B cell (primary cell): Measurements from ENCODE around the gene ANKS1A. TPM values are rescaled to one million over a fixed set of nuclear protein-coding genes. Genes with fewer than 3 reads are reported as not detected.

Source experiments
- ATAC-seq: fragments of 200-7000 bp; cut with Tn5 transposase; one replicate; pipeline ENCODE4 v1.10.0; 2021; ENCODE audit warnings: low read depth, mild to moderate bottlenecking, moderate number of reproducible peaks, moderate library complexity
- CTCF ChIA-PET: fragments of 350-600 bp; sonication (Branson Sonifier 250); formaldehyde crosslinking; loops from one replicate; lab custom pipeline; 2021; ENCODE audit warnings: antibody characterized with exemption, inconsistent platforms; lab: Charles Lee
- POLR2A ChIA-PET: fragments of 350-600 bp; sonication (Branson Sonifier 250); formaldehyde crosslinking; loops from one replicate; lab custom pipeline; 2021; ENCODE audit warnings: antibody characterized with exemption; lab: Charles Lee
- DNase-seq: peaks from one replicate; pipeline ENCODE4 v3.0.0; 2013
- H2AFZ ChIP-seq: 2 replicates; pipeline ENCODE4 v1.6.1; 2012; ENCODE audit warnings: mild to moderate bottlenecking, low read depth, low read length; ENCODE audit not compliant: insufficient read depth, poor library complexity, severe bottlenecking
- H3K27ac ChIP-seq, 2 donors: 1 replicate in 1 of 2; 2 replicates in 1 of 2; pipeline ENCODE4 v1.5.1; 2012 to 2013; ENCODE audit warnings: low read length in 2 of 2, mild to moderate bottlenecking in 2 of 2, moderate library complexity in 1 of 2
- H3K27me3 ChIP-seq, 4 experiments: fragments of 200-600 bp in 1 of 4; sonication (generic) in 1 of 4; replicated peaks in 1 of 4; 1 replicate in 2 of 4; 2 replicates in 2 of 4; pipeline versions ENCODE4 v1.6.1 to v1.7.0; 2013 to 2016; ENCODE audit warnings: low read length in 3 of 4, mild to moderate bottlenecking in 2 of 4, mixed read lengths in 1 of 4, moderate library complexity in 1 of 4; ENCODE audit not compliant: insufficient read depth in 4 of 4, control insufficient read depth in 3 of 4; ENCODE audit errors: control extremely low read depth in 1 of 4
- H3K36me3 ChIP-seq, 2 experiments: replicated peaks in 1 of 2; 1 replicate in 1 of 2; 2 replicates in 1 of 2; pipeline versions ENCODE4 v1.6.1 to v1.7.1; 2013; ENCODE audit warnings: low read length in 1 of 2; ENCODE audit not compliant: insufficient read depth in 2 of 2, control insufficient read depth in 1 of 2; ENCODE audit errors: control extremely low read depth in 1 of 2, extremely low read depth in 1 of 2
- H3K4me1 ChIP-seq, 2 donors: fragments of 200-600 bp in 1 of 2; sonication (generic) in 1 of 2; 1 replicate in 1 of 2; 2 replicates in 1 of 2; pipeline versions ENCODE4 v1.5.1 to v1.6.1; 2013 to 2017; ENCODE audit warnings: low read length in 2 of 2; ENCODE audit not compliant: control insufficient read depth in 2 of 2, insufficient read depth in 2 of 2
- H3K4me2 ChIP-seq: replicated peaks from 2 replicates; pipeline ENCODE3; 2012; ENCODE audit warnings: mild to moderate bottlenecking, low read depth, low read length; ENCODE audit not compliant: poor library complexity, severe bottlenecking
- H3K4me3 ChIP-seq, 5 experiments: fragments of 200-600 bp in 1 of 5; sonication (generic) in 1 of 5; 1 replicate in 3 of 5; 2 replicates in 2 of 5; pipeline versions ENCODE4 v1.5.1 to v1.7.0; 2011 to 2016; ENCODE audit warnings: low read length in 4 of 5, mild to moderate bottlenecking in 4 of 5, low read depth in 2 of 5, control low read depth in 1 of 5, moderate library complexity in 1 of 5; ENCODE audit not compliant: insufficient read depth in 1 of 5; ENCODE audit errors: control extremely low read depth in 1 of 5, extremely low read depth in 1 of 5
- H3K79me2 ChIP-seq: fragments of 200-600 bp; sonication (generic); one replicate; pipeline ENCODE4 v1.6.0; 2016; ENCODE audit warnings: low read length; ENCODE audit not compliant: control insufficient read depth, insufficient read depth
- H3K9ac ChIP-seq: fragments of 200-600 bp; sonication (generic); 2 replicates; pipeline ENCODE4 v1.6.1; 2017; ENCODE audit warnings: mild to moderate bottlenecking, low read length, moderate library complexity
- H3K9me3 ChIP-seq, 3 donors: one replicate each; pipeline versions ENCODE4 v1.6.1 to v1.7.1; 2013; ENCODE audit warnings: low read length in 2 of 3; ENCODE audit not compliant: control insufficient read depth in 2 of 3, insufficient read depth in 1 of 3; ENCODE audit errors: control extremely low read depth in 1 of 3
- H4K20me1 ChIP-seq: 2 replicates; pipeline ENCODE4 v1.6.0; 2012; ENCODE audit warnings: mild to moderate bottlenecking, low read length; ENCODE audit not compliant: insufficient read depth, control insufficient read depth, poor library complexity, severe bottlenecking
- H3K27ac Mint-ChIP-seq: one replicate; pipeline ENCODE4 v1.8.0; 2021; ENCODE audit warnings: mixed read lengths
- H3K27me3 Mint-ChIP-seq: one replicate; pipeline ENCODE4 v1.8.0; 2021; ENCODE audit warnings: mixed read lengths
- H3K4me1 Mint-ChIP-seq: one replicate; pipeline ENCODE4 v1.8.0; 2021; ENCODE audit warnings: mixed read lengths
- H3K4me3 Mint-ChIP-seq: one replicate; pipeline ENCODE4 v1.8.0; 2021; ENCODE audit warnings: mixed read lengths
- H3K9me3 Mint-ChIP-seq: one replicate; pipeline ENCODE4 v1.8.0; 2022; ENCODE audit warnings: mixed read lengths; ENCODE audit not compliant: insufficient read depth
- EZH2 ChIP-seq: IDR thresholded peaks from 2 replicates; pipeline ENCODE4 v1.6.1; 2012; ENCODE audit warnings: borderline replicate concordance, low read depth, mild to moderate bottlenecking, moderate library complexity, low read length; ENCODE audit not compliant: insufficient read depth, poor library complexity, severe bottlenecking
- WGBS: methylation state at CpG from one replicate; pipeline ENCODE4 v1.1.5; 2013; ENCODE audit warnings: missing lambda C conversion rate; ENCODE audit not compliant: insufficient coverage; 5-methylcytosine and 5-hydroxymethylcytosine counted together
- intact Hi-C: fragments of 100-400 bp; cut with micrococcal nuclease; formaldehyde crosslinking; loops from one replicate; pipeline ENCODE4 v1.10.0; 2022
- polyA plus RNA-seq: library from polyadenylated mRNA; depleted of rRNA; stranded (reverse); fragments of >200 nt; gene quantifications from 2 replicates; pipeline ENCODE4 v1.2.3, GENCODE V29; 2012
- total RNA-seq, 2 donors: library from RNA; stranded (reverse); fragments of 120-200 nt in 1 of 2; gene quantifications; 1 replicate in 1 of 2; 2 replicates in 1 of 2; pipeline versions ENCODE4 v1.2.3 to v1.2.4, GENCODE V29; 2013 to 2022
- TF ChIP-seq, protein P1 (sequence below): fragments of 200-600 bp; IDR thresholded peaks from one replicate; pipeline ENCODE4 v1.8.0; 2022; ENCODE audit warnings: antibody characterized with exemption, mild to moderate bottlenecking

Gene ANKS1A
- total and polyA plus RNA-seq, 2 donors (not counting 1 experiment from before 2014, with no cell fraction given), result 3.4 to 19.7 TPM

DNA sequence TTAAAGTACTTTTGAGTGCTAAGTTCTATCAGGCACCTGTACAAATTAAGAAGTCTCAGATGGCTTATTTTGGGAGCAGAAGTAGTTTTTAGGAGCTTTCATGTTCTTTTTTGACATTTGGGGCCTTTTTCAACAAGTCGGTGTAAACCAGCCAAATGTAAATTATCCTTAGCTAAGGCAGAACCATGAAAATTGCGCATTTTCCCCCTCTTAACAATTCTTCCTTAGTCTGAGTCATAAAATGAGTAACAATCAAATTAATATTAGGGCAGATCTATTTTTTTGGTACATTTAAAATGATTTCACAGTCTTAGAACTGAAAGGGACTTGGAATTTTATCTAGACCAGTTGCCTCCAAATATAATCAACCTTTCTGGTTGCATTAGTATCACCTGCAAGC lies 87.2 kb downstream of the ANKS1A start:
- ChIA-PET POLR2A (no interaction called here), CTCF (interaction anchor here (0.6 kb wide), 1 partner anchor 334 kb away, joined by 3 read pairs; no protein-coding TSS in a partner anchor)
- no peaks in the 10 kb centered on the region for H3K79me2 ChIP-seq
- Mint-ChIP-seq H3K4me3 (no peak overlapping the region), H3K27ac (no peak overlapping the region), H3K4me1 (no peaks in the 10 kb centered on the region), H3K9me3 (no peaks in the 10 kb centered on the region), H3K27me3 (no peaks in the 10 kb centered on the region)
- H3K27ac ChIP-seq, result no peak overlapping the region
- no peak for ATAC-seq
- H3K27me3 ChIP-seq, result no peaks in the 10 kb centered on the region
- peaks cover 7 to 15% of the 10 kb centered on the region in 2 experiments for H3K36me3 ChIP-seq
- no peak overlapping the region for H2AFZ ChIP-seq
- H3K9ac ChIP-seq, result no peak overlapping the region
- no peaks in the 10 kb centered on the region for H3K4me1 ChIP-seq
- WGBS, result no CpG with 5 or more reads among the region's 2 CpGs
- H3K4me3 ChIP-seq, result no peak overlapping the region
- TF ChIP-seq EZH2, result no peak
- TF ChIP-seq, protein P1, sequence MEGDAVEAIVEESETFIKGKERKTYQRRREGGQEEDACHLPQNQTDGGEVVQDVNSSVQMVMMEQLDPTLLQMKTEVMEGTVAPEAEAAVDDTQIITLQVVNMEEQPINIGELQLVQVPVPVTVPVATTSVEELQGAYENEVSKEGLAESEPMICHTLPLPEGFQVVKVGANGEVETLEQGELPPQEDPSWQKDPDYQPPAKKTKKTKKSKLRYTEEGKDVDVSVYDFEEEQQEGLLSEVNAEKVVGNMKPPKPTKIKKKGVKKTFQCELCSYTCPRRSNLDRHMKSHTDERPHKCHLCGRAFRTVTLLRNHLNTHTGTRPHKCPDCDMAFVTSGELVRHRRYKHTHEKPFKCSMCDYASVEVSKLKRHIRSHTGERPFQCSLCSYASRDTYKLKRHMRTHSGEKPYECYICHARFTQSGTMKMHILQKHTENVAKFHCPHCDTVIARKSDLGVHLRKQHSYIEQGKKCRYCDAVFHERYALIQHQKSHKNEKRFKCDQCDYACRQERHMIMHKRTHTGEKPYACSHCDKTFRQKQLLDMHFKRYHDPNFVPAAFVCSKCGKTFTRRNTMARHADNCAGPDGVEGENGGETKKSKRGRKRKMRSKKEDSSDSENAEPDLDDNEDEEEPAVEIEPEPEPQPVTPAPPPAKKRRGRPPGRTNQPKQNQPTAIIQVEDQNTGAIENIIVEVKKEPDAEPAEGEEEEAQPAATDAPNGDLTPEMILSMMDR, result no peak
- no peaks in the 10 kb centered on the region for H4K20me1 ChIP-seq
- no peak for DNase-seq
- intact Hi-C loops, result no loop called here
- H3K4me2 ChIP-seq, result no peak overlapping the region
- no peaks in the 10 kb centered on the region for H3K9me3 ChIP-seq

DNA sequence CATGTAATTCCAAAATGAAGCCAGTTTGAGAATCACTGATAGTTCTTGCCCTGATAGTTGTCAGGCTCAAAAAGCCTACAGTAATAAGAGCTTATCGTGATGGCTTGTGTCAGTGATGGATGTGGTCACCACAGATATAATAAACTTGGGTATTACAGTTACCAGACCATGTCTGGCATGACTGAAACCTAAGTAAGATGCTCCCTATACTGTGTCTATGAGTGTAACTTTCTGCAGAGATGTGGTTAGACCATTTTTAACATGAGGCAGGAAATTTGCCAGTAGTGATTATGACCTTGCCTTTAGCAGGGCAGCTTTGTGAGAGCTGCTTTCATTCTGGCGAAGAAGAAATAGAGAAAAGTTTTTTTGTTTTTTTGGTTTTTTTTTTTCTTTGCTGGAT lies 90.2 kb downstream of the ANKS1A start:
- Histone ChIP-seq H3K27me3 (no peaks in the 10 kb centered on the region), H3K4me2 (no peak overlapping the region), H3K9me3 (no peaks in the 10 kb centered on the region), H2AFZ (no peak overlapping the region), H3K9ac (no peak overlapping the region), H4K20me1 (no peaks in the 10 kb centered on the region), H3K4me1 (no peaks in the 10 kb centered on the region), H3K27ac (no peak overlapping the region), H3K36me3 (peaks cover 0 to 23% of the 10 kb centered on the region in 2 experiments), H3K4me3 (no peak overlapping the region), H3K79me2 (no peaks in the 10 kb centered on the region)
- Mint-ChIP-seq H3K27ac (no peak overlapping the region), H3K9me3 (no peaks in the 10 kb centered on the region), H3K27me3 (no peaks in the 10 kb centered on the region), H3K4me1 (no peaks in the 10 kb centered on the region), H3K4me3 (no peak overlapping the region)
- no CpG with 5 or more reads among the region's 2 CpGs for WGBS
- TF ChIP-seq, protein P1, result no peak
- intact Hi-C loops, result no loop called here
- ChIA-PET POLR2A (no interaction called here), CTCF (no interaction called here)
- DNase-seq, result no peak
- ATAC-seq, result no peak
